Chondrocyte (in vitro differentiated cells): Measurements from ENCODE around the gene SLC17A2. TPM values are rescaled to one million over a fixed set of nuclear protein-coding genes. Genes with fewer than 3 reads are reported as not detected.

Experiments
- DNase-seq: peaks from one replicate; pipeline ENCODE4 v3.0.0; 2021; ENCODE audit warnings: mixed read lengths, low spot score
- H3K27ac Mint-ChIP-seq: one replicate; pipeline ENCODE4 v1.8.0; 2021; ENCODE audit warnings: mild to moderate bottlenecking, moderate library complexity, mixed read lengths; ENCODE audit not compliant: unreplicated experiment
- H3K27me3 Mint-ChIP-seq: 2 replicates; pipeline ENCODE4 v1.8.0; 2021; ENCODE audit warnings: low read depth, mixed read lengths
- H3K36me3 Mint-ChIP-seq: 2 replicates; pipeline ENCODE4 v1.8.0; 2021; ENCODE audit warnings: low read depth, mixed read lengths
- H3K4me1 Mint-ChIP-seq: 2 replicates; pipeline ENCODE4 v1.8.0; 2021; ENCODE audit warnings: low read depth, mild to moderate bottlenecking, mixed read lengths
- H3K4me3 Mint-ChIP-seq: one replicate; pipeline ENCODE4 v1.8.0; 2021; ENCODE audit warnings: mild to moderate bottlenecking, moderate library complexity, mixed read lengths; ENCODE audit not compliant: unreplicated experiment
- H3K9me3 Mint-ChIP-seq: 2 replicates; pipeline ENCODE4 v1.8.0; 2021; ENCODE audit warnings: low read depth, mixed read lengths
- total RNA-seq: library from RNA; stranded (reverse); gene quantifications from 3 replicates; pipeline ENCODE4 v1.2.1, GENCODE V29; 2021
- TF ChIP-seq, protein P1 (sequence below): fragments of 200-600 bp; sonication (generic); IDR thresholded peaks from 2 replicates; pipeline ENCODE4 v1.5.0; 2021; ENCODE audit warnings: antibody characterized with exemption, mild to moderate bottlenecking, moderate library complexity

Gene SLC17A2
- total RNA-seq, 1 donor from 2014 or later, result not detected

DNA sequence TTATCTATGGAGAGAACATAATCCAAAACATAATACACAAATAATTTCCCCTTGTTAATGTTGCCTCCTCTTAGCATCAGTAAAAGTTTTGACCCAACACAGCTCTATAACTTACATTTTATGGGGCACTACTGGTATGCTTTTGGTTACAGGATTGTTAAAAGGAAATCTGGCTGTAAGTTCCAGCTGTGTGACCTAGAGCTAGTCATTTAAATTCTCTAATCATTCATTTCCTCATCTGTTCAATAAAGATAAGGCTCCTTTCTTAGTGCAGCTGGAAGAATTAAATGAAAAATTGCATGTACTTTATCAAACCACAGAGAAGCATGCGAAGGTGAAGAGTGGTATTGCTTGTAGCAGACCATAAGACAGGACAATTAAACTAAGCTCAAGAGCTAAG, 4.6 kb downstream of the SLC17A2 start:
- H3K9me3 Mint-ChIP-seq, result no peaks in the 10 kb centered on the region
- H3K4me1 Mint-ChIP-seq, result no peaks in the 10 kb centered on the region
- DNase-seq, result no peak
- H3K27ac Mint-ChIP-seq, result no peak overlapping the region
- no peaks in the 10 kb centered on the region for H3K36me3 Mint-ChIP-seq
- H3K4me3 Mint-ChIP-seq, result no peak overlapping the region
- H3K27me3 Mint-ChIP-seq, result no peaks in the 10 kb centered on the region
- TF ChIP-seq, protein P1, sequence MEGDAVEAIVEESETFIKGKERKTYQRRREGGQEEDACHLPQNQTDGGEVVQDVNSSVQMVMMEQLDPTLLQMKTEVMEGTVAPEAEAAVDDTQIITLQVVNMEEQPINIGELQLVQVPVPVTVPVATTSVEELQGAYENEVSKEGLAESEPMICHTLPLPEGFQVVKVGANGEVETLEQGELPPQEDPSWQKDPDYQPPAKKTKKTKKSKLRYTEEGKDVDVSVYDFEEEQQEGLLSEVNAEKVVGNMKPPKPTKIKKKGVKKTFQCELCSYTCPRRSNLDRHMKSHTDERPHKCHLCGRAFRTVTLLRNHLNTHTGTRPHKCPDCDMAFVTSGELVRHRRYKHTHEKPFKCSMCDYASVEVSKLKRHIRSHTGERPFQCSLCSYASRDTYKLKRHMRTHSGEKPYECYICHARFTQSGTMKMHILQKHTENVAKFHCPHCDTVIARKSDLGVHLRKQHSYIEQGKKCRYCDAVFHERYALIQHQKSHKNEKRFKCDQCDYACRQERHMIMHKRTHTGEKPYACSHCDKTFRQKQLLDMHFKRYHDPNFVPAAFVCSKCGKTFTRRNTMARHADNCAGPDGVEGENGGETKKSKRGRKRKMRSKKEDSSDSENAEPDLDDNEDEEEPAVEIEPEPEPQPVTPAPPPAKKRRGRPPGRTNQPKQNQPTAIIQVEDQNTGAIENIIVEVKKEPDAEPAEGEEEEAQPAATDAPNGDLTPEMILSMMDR, result no peak

DNA sequence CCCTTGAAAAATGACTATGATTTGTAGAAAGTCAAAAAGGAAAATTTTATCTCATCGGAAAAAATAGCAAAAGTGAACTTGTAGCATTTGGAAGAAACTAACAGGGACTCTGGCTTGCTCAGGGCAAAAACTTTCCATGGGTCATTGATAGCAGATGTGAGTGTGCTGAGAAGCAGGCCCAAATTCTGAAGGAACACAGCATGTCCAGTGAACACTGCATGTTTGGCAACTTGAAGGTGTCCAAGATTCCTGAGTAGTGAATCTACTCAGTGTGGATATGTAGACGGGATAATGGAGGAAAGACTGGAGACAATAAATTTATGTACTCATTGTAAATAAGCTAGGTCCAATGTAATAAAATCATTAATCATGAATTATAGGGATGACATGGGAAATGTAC, 8.2 kb downstream of the SLC17A2 start:
- H3K9me3 Mint-ChIP-seq, result no peaks in the 10 kb centered on the region
- DNase-seq, result no peak
- peaks cover 5% of the 10 kb centered on the region for H3K27me3 Mint-ChIP-seq
- no peaks in the 10 kb centered on the region for H3K36me3 Mint-ChIP-seq
- H3K27ac Mint-ChIP-seq, result no peak overlapping the region
- TF ChIP-seq, protein P1, result no peak
- H3K4me3 Mint-ChIP-seq, result no peak overlapping the region
- no peaks in the 10 kb centered on the region for H3K4me1 Mint-ChIP-seq

DNA sequence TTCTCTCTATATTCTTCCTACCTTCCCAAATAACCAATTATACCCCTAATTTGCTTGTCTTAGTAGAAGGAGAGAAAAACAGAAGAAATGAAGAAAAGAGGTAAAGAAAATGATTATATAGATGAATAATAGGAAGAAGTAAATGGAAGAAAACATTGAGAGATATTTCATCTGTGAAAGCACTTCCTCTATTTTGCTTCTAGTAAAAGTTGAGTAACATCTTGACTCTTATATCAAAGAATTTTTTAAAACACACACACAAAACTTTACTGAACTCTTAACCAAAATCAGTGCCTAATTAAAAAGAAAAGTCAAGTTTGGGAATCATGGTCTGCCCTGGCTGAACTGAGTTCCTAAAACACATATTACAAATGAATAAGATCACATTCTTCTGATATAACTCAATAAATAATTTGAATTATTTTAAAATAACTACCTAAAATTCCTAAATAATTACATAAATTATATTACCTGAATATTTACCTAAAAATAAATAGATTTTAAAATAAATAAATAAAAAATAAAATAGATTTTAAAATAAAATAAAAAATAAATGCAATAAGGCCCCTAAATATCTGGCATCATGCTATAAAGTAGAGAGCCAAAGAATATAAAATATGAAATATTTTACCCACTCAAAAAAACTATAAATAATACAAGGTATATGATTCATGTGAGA, 8.8 kb downstream of the SLC17A2 start:
- H3K36me3 Mint-ChIP-seq, result no peaks in the 10 kb centered on the region
- TF ChIP-seq, protein P1, result no peak
- no peak for DNase-seq
- no peak overlapping the region for H3K4me3 Mint-ChIP-seq
- peaks cover 5% of the 10 kb centered on the region for H3K27me3 Mint-ChIP-seq
- H3K27ac Mint-ChIP-seq, result no peak overlapping the region
- no peaks in the 10 kb centered on the region for H3K9me3 Mint-ChIP-seq
- H3K4me1 Mint-ChIP-seq, result no peaks in the 10 kb centered on the region

DNA sequence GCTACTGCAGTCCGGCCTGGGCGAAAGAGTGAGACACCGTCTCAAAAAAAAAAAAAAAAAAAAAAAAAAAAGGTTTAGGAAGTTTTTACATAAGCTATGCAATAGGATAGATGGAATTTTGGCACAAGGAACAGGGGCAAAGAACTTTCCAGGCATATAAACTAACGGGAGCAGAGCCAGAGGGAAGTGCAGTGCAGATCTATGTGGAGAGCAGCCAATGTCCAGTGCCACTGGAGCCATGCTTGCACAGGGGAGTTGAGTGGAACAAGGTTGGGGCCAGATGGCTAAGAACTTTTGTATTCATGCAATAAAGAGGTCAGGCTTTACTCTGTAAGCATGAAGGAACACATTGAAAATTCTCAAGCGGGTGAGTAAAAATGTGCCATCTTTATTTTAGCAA, 10.8 kb downstream of the SLC17A2 start:
- DNase-seq, result no peak
- no peaks in the 10 kb centered on the region for H3K9me3 Mint-ChIP-seq
- H3K4me1 Mint-ChIP-seq, result no peaks in the 10 kb centered on the region
- no peak overlapping the region for H3K27ac Mint-ChIP-seq
- H3K27me3 Mint-ChIP-seq, result peaks cover 5% of the 10 kb centered on the region
- no peak overlapping the region for H3K4me3 Mint-ChIP-seq
- TF ChIP-seq, protein P1, result no peak
- no peaks in the 10 kb centered on the region for H3K36me3 Mint-ChIP-seq

DNA sequence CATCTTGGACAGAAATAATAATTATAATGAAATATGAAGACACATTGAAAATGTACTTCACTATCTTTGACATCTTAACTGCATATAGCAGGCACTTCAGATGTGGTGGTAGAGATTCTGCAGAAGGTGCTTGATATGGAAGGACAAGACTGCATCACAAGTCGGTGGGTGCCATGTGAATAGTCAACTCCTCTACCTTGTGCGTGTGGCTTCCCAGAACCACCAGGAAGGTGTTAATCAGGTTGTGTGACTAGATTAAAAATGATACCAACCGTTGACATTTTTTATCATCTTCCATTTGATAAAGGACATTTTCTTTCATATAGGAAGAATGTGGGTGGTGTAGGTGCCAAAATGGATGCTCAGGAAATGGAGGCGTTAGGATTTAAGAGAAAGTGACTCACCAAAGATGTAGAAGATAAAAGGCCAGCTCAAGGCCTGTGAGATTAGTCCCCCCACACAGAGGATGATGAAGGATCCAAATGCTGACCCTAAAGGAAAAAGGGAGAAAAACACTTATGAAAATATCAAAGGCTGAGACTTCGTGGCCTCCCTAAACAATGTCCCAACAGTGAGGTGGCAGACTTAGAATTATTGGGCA, 12.3 kb downstream of the SLC17A2 start:
- no peaks in the 10 kb centered on the region for H3K36me3 Mint-ChIP-seq
- H3K4me3 Mint-ChIP-seq, result no peak overlapping the region
- no peak overlapping the region for H3K27ac Mint-ChIP-seq
- H3K27me3 Mint-ChIP-seq, result peaks cover 5% of the 10 kb centered on the region
- no peak for DNase-seq
- TF ChIP-seq, protein P1, result no peak
- peaks cover 3% of the 10 kb centered on the region for H3K4me1 Mint-ChIP-seq
- H3K9me3 Mint-ChIP-seq, result no peaks in the 10 kb centered on the region
